Heart left ventricle (tissue), 13 donors: ENCODE data around the gene DKKL1.

Experiments used
- CTCF ChIP-seq, 12 donors: fragments of 200-600 bp; sonication (generic) in 4 of 12; IDR thresholded peaks; one replicate each; pipeline versions ENCODE4 v1.5.0 to v1.8.0; 2018 to 2022; ENCODE audit warnings: antibody characterized with exemption in 12 of 12, mild to moderate bottlenecking in 5 of 12
- POLR2A ChIP-seq, 2 donors: fragments of 450-650 bp; IDR thresholded peaks; one replicate each; pipeline ENCODE4 v1.6.1; 2017; ENCODE audit warnings: antibody characterized with exemption in 2 of 2, mild to moderate bottlenecking in 2 of 2, moderate library complexity in 2 of 2
- donor health status: ischemic (EF 13 %, LVEDD 7.1; RV severe dilation, severe dysfunction).
- donor health status: DM: no; HTN: yes; CAD: no.
- donor health status: DM: no; HTN: no; CAD: no.
- donor health status: ischemic (EF 25% LVEDD 6.9; RV normal size, moderate dysfunction).
- donor health status: ischemic (EF 25% LVEDD 5.7; RV mildly dilated, moderate dysfunction).
- donor health status: ischemic (EF 35%, LVEDD 5.7; RV mildly dilated, moderate dysfunction).
- donor health status: nonischemic (EF 11% LVEDD 7.7; RV severe dilation, severe dysfunction).
- donor health status: DM: yes; HTN: yes; CAD: no.
- donor health status: PGD.
- donor health status: ischemic (EF 29% LVEDD 5.4; RV normal size, mild dysfunction).
- donor health status: nonischemic (EF 23%, LVEDD 6.1; RV moderate dilation, normal function).

GRCh38 chr19:49414256-49414655 lies 50.6 kb downstream of the DKKL1 start:
- TF ChIP-seq POLR2A (IDR thresholded peaks at IDR 0.05), result no peak
- TF ChIP-seq CTCF (IDR thresholded peaks at IDR 0.05), result no peak
